ENCODE results near the gene CBX4. TPM values are rescaled to one million over a fixed set of nuclear protein-coding genes. Genes with fewer than 3 reads are reported as not detected.

Gene CBX4
- total RNA-seq, 1 experiment from 2014 or later = 3.3 TPM

DNA sequence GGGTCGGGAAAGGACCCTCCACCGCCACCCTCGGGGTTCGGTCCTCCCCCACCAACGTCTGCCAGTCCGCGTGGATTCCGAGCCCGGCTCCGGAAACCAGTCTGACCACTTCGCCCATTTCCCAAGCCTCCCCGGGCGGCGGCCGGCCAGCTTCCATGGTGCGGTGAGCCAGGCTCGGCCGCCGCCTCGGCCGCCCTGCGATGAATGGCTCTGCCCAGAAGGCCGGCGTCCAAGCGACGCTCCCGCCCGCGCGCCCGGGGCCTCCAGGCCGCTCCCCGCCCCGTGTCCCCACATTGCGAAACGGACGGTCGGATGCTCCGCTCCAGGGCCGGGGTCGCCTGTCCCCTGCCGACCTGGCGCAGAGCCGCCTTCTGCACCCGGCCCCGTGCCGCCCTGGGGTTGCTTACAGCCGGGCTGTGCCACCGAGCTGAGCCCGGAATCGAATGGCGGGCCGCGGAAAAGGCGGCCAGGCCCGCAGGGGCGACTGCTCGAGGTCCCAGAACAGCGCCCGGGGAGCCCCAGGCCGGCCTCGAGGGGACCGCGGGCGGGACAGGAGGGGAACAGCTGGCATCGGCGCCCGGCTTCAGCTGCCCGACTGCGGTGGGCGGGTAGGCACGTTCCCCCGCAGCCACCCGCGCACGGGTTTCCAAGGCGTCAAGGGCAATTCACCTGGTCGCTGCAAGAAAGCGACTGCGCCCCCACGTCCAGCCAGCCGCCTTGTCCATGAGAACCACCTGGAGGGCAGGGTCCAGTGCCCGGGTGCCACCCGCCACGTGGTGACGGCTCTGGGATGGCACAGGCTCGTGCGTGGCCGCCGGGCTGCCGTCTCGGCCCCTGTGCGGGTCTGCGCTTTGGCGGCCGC, 24.0 kb downstream of the CBX4 start (continued):
- TF ChIP-seq PRRX2 (CRISPR knock-in tag; IDR thresholded peaks at IDR 0.05) (no peak), ESRRA (CRISPR knock-in tag; IDR thresholded peaks at IDR 0.05; ENCODE audit: borderline replicate concordance) (no peak), ZNF423 (CRISPR knock-in tag; IDR thresholded peaks at IDR 0.05) (no peak)
- TF ChIP-seq, protein P1, sequence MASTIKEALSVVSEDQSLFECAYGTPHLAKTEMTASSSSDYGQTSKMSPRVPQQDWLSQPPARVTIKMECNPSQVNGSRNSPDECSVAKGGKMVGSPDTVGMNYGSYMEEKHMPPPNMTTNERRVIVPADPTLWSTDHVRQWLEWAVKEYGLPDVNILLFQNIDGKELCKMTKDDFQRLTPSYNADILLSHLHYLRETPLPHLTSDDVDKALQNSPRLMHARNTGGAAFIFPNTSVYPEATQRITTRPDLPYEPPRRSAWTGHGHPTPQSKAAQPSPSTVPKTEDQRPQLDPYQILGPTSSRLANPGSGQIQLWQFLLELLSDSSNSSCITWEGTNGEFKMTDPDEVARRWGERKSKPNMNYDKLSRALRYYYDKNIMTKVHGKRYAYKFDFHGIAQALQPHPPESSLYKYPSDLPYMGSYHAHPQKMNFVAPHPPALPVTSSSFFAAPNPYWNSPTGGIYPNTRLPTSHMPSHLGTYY (CRISPR knock-in tag; IDR thresholded peaks at IDR 0.05) = no peak
- TF ChIP-seq, protein P2, sequence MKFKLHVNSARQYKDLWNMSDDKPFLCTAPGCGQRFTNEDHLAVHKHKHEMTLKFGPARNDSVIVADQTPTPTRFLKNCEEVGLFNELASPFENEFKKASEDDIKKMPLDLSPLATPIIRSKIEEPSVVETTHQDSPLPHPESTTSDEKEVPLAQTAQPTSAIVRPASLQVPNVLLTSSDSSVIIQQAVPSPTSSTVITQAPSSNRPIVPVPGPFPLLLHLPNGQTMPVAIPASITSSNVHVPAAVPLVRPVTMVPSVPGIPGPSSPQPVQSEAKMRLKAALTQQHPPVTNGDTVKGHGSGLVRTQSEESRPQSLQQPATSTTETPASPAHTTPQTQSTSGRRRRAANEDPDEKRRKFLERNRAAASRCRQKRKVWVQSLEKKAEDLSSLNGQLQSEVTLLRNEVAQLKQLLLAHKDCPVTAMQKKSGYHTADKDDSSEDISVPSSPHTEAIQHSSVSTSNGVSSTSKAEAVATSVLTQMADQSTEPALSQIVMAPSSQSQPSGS (CRISPR knock-in tag; IDR thresholded peaks at IDR 0.05; ENCODE audit: borderline replicate concordance, low read depth) = no peak
- TF ChIP-seq, protein P3, sequence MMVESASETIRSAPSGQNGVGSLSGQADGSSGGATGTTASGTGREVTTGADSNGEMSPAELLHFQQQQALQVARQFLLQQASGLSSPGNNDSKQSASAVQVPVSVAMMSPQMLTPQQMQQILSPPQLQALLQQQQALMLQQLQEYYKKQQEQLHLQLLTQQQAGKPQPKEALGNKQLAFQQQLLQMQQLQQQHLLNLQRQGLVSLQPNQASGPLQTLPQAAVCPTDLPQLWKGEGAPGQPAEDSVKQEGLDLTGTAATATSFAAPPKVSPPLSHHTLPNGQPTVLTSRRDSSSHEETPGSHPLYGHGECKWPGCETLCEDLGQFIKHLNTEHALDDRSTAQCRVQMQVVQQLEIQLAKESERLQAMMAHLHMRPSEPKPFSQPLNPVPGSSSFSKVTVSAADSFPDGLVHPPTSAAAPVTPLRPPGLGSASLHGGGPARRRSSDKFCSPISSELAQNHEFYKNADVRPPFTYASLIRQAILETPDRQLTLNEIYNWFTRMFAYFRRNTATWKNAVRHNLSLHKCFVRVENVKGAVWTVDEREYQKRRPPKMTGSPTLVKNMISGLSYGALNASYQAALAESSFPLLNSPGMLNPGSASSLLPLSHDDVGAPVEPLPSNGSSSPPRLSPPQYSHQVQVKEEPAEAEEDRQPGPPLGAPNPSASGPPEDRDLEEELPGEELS (CRISPR knock-in tag; IDR thresholded peaks at IDR 0.05) = peak; percentile 25; the same call in 1 of the 2 replicates
- TF ChIP-seq, protein P4, sequence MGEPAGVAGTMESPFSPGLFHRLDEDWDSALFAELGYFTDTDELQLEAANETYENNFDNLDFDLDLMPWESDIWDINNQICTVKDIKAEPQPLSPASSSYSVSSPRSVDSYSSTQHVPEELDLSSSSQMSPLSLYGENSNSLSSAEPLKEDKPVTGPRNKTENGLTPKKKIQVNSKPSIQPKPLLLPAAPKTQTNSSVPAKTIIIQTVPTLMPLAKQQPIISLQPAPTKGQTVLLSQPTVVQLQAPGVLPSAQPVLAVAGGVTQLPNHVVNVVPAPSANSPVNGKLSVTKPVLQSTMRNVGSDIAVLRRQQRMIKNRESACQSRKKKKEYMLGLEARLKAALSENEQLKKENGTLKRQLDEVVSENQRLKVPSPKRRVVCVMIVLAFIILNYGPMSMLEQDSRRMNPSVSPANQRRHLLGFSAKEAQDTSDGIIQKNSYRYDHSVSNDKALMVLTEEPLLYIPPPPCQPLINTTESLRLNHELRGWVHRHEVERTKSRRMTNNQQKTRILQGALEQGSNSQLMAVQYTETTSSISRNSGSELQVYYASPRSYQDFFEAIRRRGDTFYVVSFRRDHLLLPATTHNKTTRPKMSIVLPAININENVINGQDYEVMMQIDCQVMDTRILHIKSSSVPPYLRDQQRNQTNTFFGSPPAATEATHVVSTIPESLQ (CRISPR knock-in tag; IDR thresholded peaks at IDR 0.05) = no peak

DNA sequence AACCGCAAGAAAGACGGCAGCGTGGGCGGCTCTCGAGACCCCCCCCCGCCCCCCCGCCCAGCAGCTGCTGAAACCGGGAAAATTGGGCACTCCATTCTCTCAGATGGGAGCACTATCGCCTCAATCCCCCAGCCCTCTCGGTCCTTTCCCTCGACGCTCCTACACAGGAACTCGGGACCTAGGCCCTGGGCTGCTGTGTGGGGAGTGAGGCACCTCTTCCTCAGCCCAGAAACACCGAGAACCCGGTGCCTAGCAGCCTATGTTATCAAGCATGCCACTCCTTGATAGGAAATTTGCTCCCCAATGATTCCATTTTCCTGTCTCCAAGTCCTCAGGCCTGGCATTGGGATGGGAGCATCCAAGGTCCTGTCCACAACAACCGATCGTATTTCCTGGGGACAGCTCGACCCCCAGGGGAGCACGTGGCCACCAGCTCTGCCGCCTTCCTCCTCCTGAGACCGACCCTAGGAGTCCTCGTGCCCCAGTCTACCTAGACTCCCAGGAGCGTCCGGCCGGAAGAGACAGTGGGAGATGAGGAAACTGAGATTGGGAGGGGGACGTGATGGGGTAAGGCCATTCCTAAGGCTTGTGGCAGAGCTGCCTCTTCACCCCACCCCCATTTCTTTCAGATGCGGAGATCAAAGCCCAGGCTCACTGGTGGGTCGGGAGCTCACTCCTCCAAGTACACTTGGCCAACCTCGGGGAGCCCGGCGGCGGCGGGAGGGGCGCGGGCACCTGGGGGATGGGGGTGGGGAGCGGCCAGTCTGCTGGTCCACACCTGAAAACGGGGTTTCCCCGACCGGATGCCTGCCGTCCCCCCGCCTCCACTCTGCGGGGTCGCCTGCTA, 24.9 kb downstream of the CBX4 start:
- Mint-ChIP-seq H3K4me1 (peaks cover 23% of the 10 kb centered on the region), H3K27me3 (ENCODE audit: low read depth) (peaks cover 92% of the 10 kb centered on the region), H3K9me3 (no peaks in the 10 kb centered on the region), H3K27ac (no peak overlapping the region), H3K4me3 (peak overlapping the region; percentile 66), H3K36me3 (peaks cover 4% of the 10 kb centered on the region; the same call in 1 of the 2 replicates)
- CTCF ChIA-PET = interaction anchor here (0.6 to 20.8 kb wide), 12 partner anchors 8 to 160 kb away, joined by 3 to 464 read pairs (median 3); partner anchors contain the start of genes CBX4 and CBX8
- POLR2A ChIA-PET = interaction anchor here (0.7 to 2.7 kb wide), 6 partner anchors 16 to 25 kb away, joined by 3 to 11 read pairs (median 5); partner anchors contain the start of gene CBX4
- DNase-seq (ENCODE audit: low spot score) (no peak), ATAC-seq (no peak)
- TF ChIP-seq, protein P5, sequence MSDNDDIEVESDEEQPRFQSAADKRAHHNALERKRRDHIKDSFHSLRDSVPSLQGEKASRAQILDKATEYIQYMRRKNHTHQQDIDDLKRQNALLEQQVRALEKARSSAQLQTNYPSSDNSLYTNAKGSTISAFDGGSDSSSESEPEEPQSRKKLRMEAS (CRISPR knock-in tag; IDR thresholded peaks at IDR 0.05) = peak; percentile 87
- TF ChIP-seq FOXK1 (CRISPR knock-in tag; IDR thresholded peaks at IDR 0.05) (0 out of 2 replicates have a peak, but pooled peaks have one; percentile 12), MXD4 (CRISPR knock-in tag; IDR thresholded peaks at IDR 0.05; ENCODE audit: borderline replicate concordance) (no peak)
- TF ChIP-seq, protein P3 (CRISPR knock-in tag; IDR thresholded peaks at IDR 0.05) = no peak
- TF ChIP-seq, protein P4 (CRISPR knock-in tag; IDR thresholded peaks at IDR 0.05) = no peak
- TF ChIP-seq, protein P6, sequence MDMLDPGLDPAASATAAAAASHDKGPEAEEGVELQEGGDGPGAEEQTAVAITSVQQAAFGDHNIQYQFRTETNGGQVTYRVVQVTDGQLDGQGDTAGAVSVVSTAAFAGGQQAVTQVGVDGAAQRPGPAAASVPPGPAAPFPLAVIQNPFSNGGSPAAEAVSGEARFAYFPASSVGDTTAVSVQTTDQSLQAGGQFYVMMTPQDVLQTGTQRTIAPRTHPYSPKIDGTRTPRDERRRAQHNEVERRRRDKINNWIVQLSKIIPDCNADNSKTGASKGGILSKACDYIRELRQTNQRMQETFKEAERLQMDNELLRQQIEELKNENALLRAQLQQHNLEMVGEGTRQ (CRISPR knock-in tag; IDR thresholded peaks at IDR 0.05) = peak; percentile 46; the same call in 1 of the 2 replicates
- TF ChIP-seq, protein P7, sequence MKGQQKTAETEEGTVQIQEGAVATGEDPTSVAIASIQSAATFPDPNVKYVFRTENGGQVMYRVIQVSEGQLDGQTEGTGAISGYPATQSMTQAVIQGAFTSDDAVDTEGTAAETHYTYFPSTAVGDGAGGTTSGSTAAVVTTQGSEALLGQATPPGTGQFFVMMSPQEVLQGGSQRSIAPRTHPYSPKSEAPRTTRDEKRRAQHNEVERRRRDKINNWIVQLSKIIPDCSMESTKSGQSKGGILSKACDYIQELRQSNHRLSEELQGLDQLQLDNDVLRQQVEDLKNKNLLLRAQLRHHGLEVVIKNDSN (CRISPR knock-in tag; IDR thresholded peaks at IDR 0.05) = peak; percentile 43; the same call in 1 of the 2 replicates

Data from WTC11 (cell line).